HepG2 (cell line): Measurements from ENCODE around the gene MRPL28. TPM values are rescaled to one million over a fixed set of nuclear protein-coding genes. Genes with fewer than 3 reads are reported as not detected.
A peak's percentile ranks its signal among the peaks of the same experiment; 100 is the strongest.

Experiments used
- AKAP8 ChIP-seq: sonication (generic); formaldehyde crosslinking; IDR thresholded peaks from 2 replicates; pipeline ENCODE4 v1.5.1; 2020; ENCODE audit warnings: mild to moderate bottlenecking, missing genetic modification reagents
- CENPX ChIP-seq: sonication (generic); formaldehyde crosslinking; IDR thresholded peaks from 2 replicates; pipeline ENCODE4 v1.9.0; 2021; ENCODE audit warnings: mild to moderate bottlenecking, missing genetic modification reagents, moderate library complexity
- GPN1 ChIP-seq: sonication (generic); formaldehyde crosslinking; IDR thresholded peaks from 2 replicates; pipeline ENCODE4 v1.5.1; 2020; ENCODE audit warnings: missing genetic modification reagents, borderline replicate concordance
- HES4 ChIP-seq: sonication (generic); formaldehyde crosslinking; IDR thresholded peaks from 2 replicates; pipeline ENCODE4 v1.9.0; 2021; ENCODE audit warnings: mild to moderate bottlenecking, missing genetic modification reagents, borderline replicate concordance
- KLF12 ChIP-seq: sonication (generic); formaldehyde crosslinking; IDR thresholded peaks from 2 replicates; pipeline ENCODE4 v1.4.0; 2020; ENCODE audit warnings: missing genetic modification reagents, borderline replicate concordance
- MZF1 ChIP-seq: sonication (generic); formaldehyde crosslinking; IDR thresholded peaks from 2 replicates; pipeline ENCODE4 v1.8.1; 2023; ENCODE audit warnings: mild to moderate bottlenecking, missing genetic modification reagents, borderline replicate concordance
- NFYC ChIP-seq: IDR thresholded peaks from 2 replicates; pipeline ENCODE4 v1.6.1; 2016; ENCODE audit warnings: missing genetic modification reagents, missing compliant biosample characterization
- SCMH1 ChIP-seq: sonication (generic); formaldehyde crosslinking; IDR thresholded peaks from 2 replicates; pipeline ENCODE4 v1.9.0; 2021; ENCODE audit warnings: missing genetic modification reagents, mild to moderate bottlenecking, borderline replicate concordance
- TEAD3 ChIP-seq: optimal IDR thresholded peaks from 2 replicates; pipeline ENCODE3; 2016; ENCODE audit warnings: borderline replicate concordance
- ZBTB3 ChIP-seq: sonication (generic); formaldehyde crosslinking; IDR thresholded peaks from 2 replicates; pipeline ENCODE4 v1.4.0; 2020; ENCODE audit warnings: low read depth, mild to moderate bottlenecking, moderate library complexity, missing genetic modification reagents, borderline replicate concordance
- ZNF18 ChIP-seq: sonication (generic); formaldehyde crosslinking; IDR thresholded peaks from 2 replicates; pipeline ENCODE4 v1.8.0; 2022; ENCODE audit warnings: mild to moderate bottlenecking, missing genetic modification reagents; ENCODE audit not compliant: insufficient replicate concordance
- ZNF441 ChIP-seq: sonication (generic); formaldehyde crosslinking; IDR thresholded peaks from 2 replicates; pipeline ENCODE4 v1.7.0; 2021; ENCODE audit warnings: missing genetic modification reagents, borderline replicate concordance
- ZNF512 ChIP-seq: sonication (generic); formaldehyde crosslinking; IDR thresholded peaks from 2 replicates; pipeline ENCODE4 v1.4.0; 2020; ENCODE audit warnings: mild to moderate bottlenecking, missing genetic modification reagents
- ZNF75D ChIP-seq: sonication (generic); formaldehyde crosslinking; IDR thresholded peaks from 2 replicates; pipeline ENCODE4 v1.8.1; 2023; ENCODE audit warnings: missing genetic modification reagents, mild to moderate bottlenecking, borderline replicate concordance
- ZNF792 ChIP-seq: IDR thresholded peaks from 2 replicates; pipeline ENCODE4 v1.6.1; 2016
- polyA plus RNA-seq, 8 experiments: library from polyadenylated mRNA; depleted of rRNA in 3 of 8; stranded (reverse) in 7 of 8; unstranded in 1 of 8; fragments of >200 nt; fragmentation: Illumina TruSeq in 4 of 8; extraction: Trizol in 4 of 8; gene quantifications; 2 replicates each; pipeline versions ENCODE4 v1.2.1 to v1.2.3, GENCODE V29; 2011 to 2016; ENCODE audit warnings: low read depth in 4 of 8, missing spikeins in 1 of 8, mixed read lengths in 1 of 8; ENCODE audit not compliant: insufficient read depth in 1 of 8
- total RNA-seq, 5 experiments: library from RNA; depleted of rRNA; stranded (reverse); fragments of >200 nt; fragmentation: Illumina TruSeq; extraction: Trizol; gene quantifications; 2 replicates each; pipeline ENCODE4 v1.2.3, GENCODE V29; 2016; ENCODE audit warnings: low read depth in 1 of 5
- TF ChIP-seq, protein P1 (sequence below): sonication (generic); formaldehyde crosslinking; IDR thresholded peaks from 2 replicates; pipeline ENCODE4 v1.4.0; 2020; ENCODE audit warnings: missing genetic modification reagents
- TF ChIP-seq, protein P2 (sequence below), 2 experiments: sonication (generic) in 1 of 2; formaldehyde crosslinking in 1 of 2; IDR thresholded peaks; 2 replicates each; pipeline versions ENCODE4 v1.4.0 to v1.6.1; 2018 to 2020; ENCODE audit warnings: missing genetic modification reagents in 2 of 2, borderline replicate concordance in 1 of 2, low read depth in 1 of 2, mild to moderate bottlenecking in 1 of 2, missing biosample characterization in 1 of 2

The MRPL28 gene
- total and polyA plus RNA-seq, 2 of the 13 experiments (the other 11 are each of a cell fraction or from before 2014, with no cell fraction given), result 114 to 135 TPM

GRCh38 chr16:405548-406506, 35.5 kb upstream of the MRPL28 start (continued):
- TF ChIP-seq, protein P1, sequence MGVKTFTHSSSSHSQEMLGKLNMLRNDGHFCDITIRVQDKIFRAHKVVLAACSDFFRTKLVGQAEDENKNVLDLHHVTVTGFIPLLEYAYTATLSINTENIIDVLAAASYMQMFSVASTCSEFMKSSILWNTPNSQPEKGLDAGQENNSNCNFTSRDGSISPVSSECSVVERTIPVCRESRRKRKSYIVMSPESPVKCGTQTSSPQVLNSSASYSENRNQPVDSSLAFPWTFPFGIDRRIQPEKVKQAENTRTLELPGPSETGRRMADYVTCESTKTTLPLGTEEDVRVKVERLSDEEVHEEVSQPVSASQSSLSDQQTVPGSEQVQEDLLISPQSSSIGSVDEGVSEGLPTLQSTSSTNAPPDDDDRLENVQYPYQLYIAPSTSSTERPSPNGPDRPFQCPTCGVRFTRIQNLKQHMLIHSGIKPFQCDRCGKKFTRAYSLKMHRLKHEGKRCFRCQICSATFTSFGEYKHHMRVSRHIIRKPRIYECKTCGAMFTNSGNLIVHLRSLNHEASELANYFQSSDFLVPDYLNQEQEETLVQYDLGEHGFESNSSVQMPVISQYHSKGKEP (CRISPR knock-in tag), result 0 out of 2 replicates have a peak, but pooled peaks have one; percentile 26
- TF ChIP-seq NFYC (CRISPR knock-in tag), result peak; percentile 47; the same call in 1 of the 2 replicates
- 0 out of 2 replicates have a peak, but pooled peaks have one; percentile 18 for TF ChIP-seq ZNF441 (CRISPR knock-in tag)
- TF ChIP-seq MZF1 (CRISPR knock-in tag), result no peak
- no peak for TF ChIP-seq ZNF18 (CRISPR knock-in tag)
- peak; percentile 84; the same call in 1 of the 2 replicates for TF ChIP-seq AKAP8
- TF ChIP-seq HES4, result no peak
- no peak for TF ChIP-seq GPN1 (CRISPR knock-in tag)
- TF ChIP-seq SCMH1 (CRISPR knock-in tag), result no peak
- TF ChIP-seq, protein P2, sequence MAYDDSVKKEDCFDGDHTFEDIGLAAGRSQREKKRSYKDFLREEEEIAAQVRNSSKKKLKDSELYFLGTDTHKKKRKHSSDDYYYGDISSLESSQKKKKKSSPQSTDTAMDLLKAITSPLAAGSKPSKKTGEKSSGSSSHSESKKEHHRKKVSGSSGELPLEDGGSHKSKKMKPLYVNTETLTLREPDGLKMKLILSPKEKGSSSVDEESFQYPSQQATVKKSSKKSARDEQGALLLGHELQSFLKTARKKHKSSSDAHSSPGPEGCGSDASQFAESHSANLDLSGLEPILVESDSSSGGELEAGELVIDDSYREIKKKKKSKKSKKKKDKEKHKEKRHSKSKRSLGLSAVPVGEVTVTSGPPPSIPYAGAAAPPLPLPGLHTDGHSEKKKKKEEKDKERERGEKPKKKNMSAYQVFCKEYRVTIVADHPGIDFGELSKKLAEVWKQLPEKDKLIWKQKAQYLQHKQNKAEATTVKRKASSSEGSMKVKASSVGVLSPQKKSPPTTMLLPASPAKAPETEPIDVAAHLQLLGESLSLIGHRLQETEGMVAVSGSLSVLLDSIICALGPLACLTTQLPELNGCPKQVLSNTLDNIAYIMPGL (CRISPR knock-in tag; IDR thresholded peaks at IDR 0.05; ENCODE audit: borderline replicate concordance in 1 of 2, low read depth in 1 of 2), result peak; percentile 59 to 74; a peak in 2 of 4 replicates
- TF ChIP-seq ZNF792 (CRISPR knock-in tag), result peak; percentile 95
- no peak for TF ChIP-seq ZNF75D
- no peak for TF ChIP-seq CENPX (CRISPR knock-in tag)
- peak; percentile 96 for TF ChIP-seq TEAD3 (CRISPR knock-in tag)
- no peak for TF ChIP-seq KLF12 (CRISPR knock-in tag)
- TF ChIP-seq ZNF512 (CRISPR knock-in tag), result no peak
- TF ChIP-seq ZBTB3, result no peak
